ENCODE data around the gene MGP.

The MGP gene

DNA sequence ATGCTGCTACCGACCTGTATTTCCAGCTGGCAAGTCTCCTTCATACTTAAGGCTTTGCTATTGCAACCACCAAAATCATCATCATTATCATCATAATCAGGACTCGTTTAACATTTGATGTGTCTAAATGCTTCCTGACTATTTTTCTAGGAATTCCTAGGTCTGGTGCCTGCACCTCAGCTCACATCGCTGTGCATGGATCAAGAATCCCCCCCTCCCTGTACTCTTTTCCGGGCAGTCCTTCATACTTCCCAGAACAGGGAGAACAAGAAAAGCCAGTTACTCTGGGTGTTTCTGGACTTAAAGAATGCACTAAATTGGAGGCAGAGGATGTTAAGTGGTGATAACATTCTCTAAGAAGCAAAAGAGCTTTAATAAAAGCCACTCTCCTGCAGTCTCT, 43.3 kb upstream of the MGP start:
- TF ChIP-seq EZH2 (optimal IDR thresholded peaks at IDR 0.05; ENCODE audit: low read depth, low read length) (no peak), EZH2phosphoT487 (IDR thresholded peaks at IDR 0.05; ENCODE audit: low read length) (no peak), CTCF (IDR thresholded peaks at IDR 0.05; ENCODE audit: low read length) (no peak)
- Histone ChIP-seq H3K9me2 (replicated peaks; ENCODE audit: insufficient read depth, low read length) (no peaks in the 10 kb centered on the region), H4K20me1 (ENCODE audit: insufficient read depth, low read length) (no peaks in the 10 kb centered on the region), H3K27me3 (replicated peaks; ENCODE audit: insufficient read depth, low read length) (no peaks in the 10 kb centered on the region), H3K4me1 (ENCODE audit: low read length) (no peaks in the 10 kb centered on the region), H2AFZ (ENCODE audit: low read length) (no peak overlapping the region), H3K79me2 (ENCODE audit: low read length) (no peaks in the 10 kb centered on the region), H3K4me2 (ENCODE audit: low read depth, low read length) (no peak overlapping the region), H3K36me3 (replicated peaks; ENCODE audit: insufficient read depth, low read length) (no peaks in the 10 kb centered on the region), H3K9ac (ENCODE audit: low read length) (no peak overlapping the region), H3K4me3 (ENCODE audit: low read length) (no peak overlapping the region), H3F3A (ENCODE audit: insufficient read depth, low read length) (no peaks in the 10 kb centered on the region), H3K9me3 (replicated peaks; ENCODE audit: insufficient read depth, low read length) (no peaks in the 10 kb centered on the region), H3K27ac (ENCODE audit: low read length) (no peak overlapping the region)
- no peak for DNase-seq

DNA sequence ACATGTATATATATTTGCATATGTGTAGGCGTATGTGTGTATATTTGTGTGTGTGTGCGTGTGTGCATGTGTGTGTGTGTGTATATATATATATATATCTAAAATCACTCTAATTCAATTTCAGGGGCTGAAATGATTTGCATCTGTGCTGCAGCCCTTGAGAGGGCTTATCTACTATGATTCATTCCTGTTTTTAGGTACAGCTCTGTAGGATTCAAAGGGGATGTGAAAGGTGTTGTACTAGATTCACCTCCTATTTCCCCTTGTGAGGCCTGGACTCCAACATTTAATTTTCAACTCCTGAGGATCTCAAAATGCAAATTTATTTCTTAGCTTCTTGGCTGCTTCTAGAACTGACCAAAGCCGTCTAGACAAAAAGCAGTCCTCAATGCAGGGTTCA, 41.6 kb upstream of the MGP start:
- no peaks in the 10 kb centered on the region for H4K20me1 ChIP-seq (ENCODE audit: insufficient read depth, low read length)
- H3K27ac ChIP-seq (ENCODE audit: low read length), result no peak overlapping the region
- no peaks in the 10 kb centered on the region for H3K27me3 ChIP-seq (replicated peaks; ENCODE audit: insufficient read depth, low read length)
- H3K4me1 ChIP-seq (ENCODE audit: low read length), result no peaks in the 10 kb centered on the region
- H3K4me3 ChIP-seq (ENCODE audit: low read length), result no peak overlapping the region
- H3K9me3 ChIP-seq (replicated peaks; ENCODE audit: insufficient read depth, low read length), result no peaks in the 10 kb centered on the region
- TF ChIP-seq EZH2 (optimal IDR thresholded peaks at IDR 0.05; ENCODE audit: low read depth, low read length) (no peak), CTCF (IDR thresholded peaks at IDR 0.05; ENCODE audit: low read length) (no peak), EZH2phosphoT487 (IDR thresholded peaks at IDR 0.05; ENCODE audit: low read length) (no peak)
- no peak overlapping the region for H3K4me2 ChIP-seq (ENCODE audit: low read depth, low read length)
- H3F3A ChIP-seq (ENCODE audit: insufficient read depth, low read length), result no peaks in the 10 kb centered on the region
- H3K36me3 ChIP-seq (replicated peaks; ENCODE audit: insufficient read depth, low read length), result no peaks in the 10 kb centered on the region
- H2AFZ ChIP-seq (ENCODE audit: low read length), result no peak overlapping the region
- H3K9ac ChIP-seq (ENCODE audit: low read length), result no peak overlapping the region
- no peaks in the 10 kb centered on the region for H3K9me2 ChIP-seq (replicated peaks; ENCODE audit: insufficient read depth, low read length)
- no peaks in the 10 kb centered on the region for H3K79me2 ChIP-seq (ENCODE audit: low read length)
- no peak for DNase-seq

DNA sequence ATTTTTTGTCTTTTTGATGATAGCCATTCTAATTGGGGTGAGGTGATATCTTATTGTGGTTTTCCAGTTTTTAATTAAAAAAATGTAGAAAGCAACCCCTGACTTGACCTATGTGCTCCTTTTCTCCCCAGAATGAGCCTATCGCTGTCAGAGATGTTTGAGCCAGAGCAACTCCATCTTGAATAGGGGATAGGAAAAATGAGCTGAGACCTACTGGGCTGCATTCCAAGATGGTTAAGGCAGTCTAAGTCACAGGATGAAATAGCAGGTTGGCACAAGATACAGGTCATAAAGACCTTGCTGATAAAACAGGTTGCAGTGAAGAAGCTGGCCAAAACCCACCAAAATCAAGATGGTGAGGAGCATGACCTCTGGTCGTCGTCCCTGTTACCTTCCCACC, 38.9 kb upstream of the MGP start:
- no peaks in the 10 kb centered on the region for H3K36me3 ChIP-seq (replicated peaks; ENCODE audit: insufficient read depth, low read length)
- no peaks in the 10 kb centered on the region for H3K9me2 ChIP-seq (replicated peaks; ENCODE audit: insufficient read depth, low read length)
- no peaks in the 10 kb centered on the region for H3K79me2 ChIP-seq (ENCODE audit: low read length)
- H4K20me1 ChIP-seq (ENCODE audit: insufficient read depth, low read length), result no peaks in the 10 kb centered on the region
- no peaks in the 10 kb centered on the region for H3K9me3 ChIP-seq (replicated peaks; ENCODE audit: insufficient read depth, low read length)
- H3K4me1 ChIP-seq (ENCODE audit: low read length), result peaks cover 12% of the 10 kb centered on the region
- H2AFZ ChIP-seq (ENCODE audit: low read length), result no peak overlapping the region
- no peaks in the 10 kb centered on the region for H3K27me3 ChIP-seq (replicated peaks; ENCODE audit: insufficient read depth, low read length)
- TF ChIP-seq CTCF (IDR thresholded peaks at IDR 0.05; ENCODE audit: low read length) (no peak), EZH2phosphoT487 (IDR thresholded peaks at IDR 0.05; ENCODE audit: low read length) (no peak), EZH2 (optimal IDR thresholded peaks at IDR 0.05; ENCODE audit: low read depth, low read length) (no peak)
- no peaks in the 10 kb centered on the region for H3F3A ChIP-seq (ENCODE audit: insufficient read depth, low read length)
- no peak overlapping the region for H3K9ac ChIP-seq (ENCODE audit: low read length)
- H3K4me3 ChIP-seq (ENCODE audit: low read length), result no peak overlapping the region
- DNase-seq, result no peak
- H3K4me2 ChIP-seq (ENCODE audit: low read depth, low read length), result no peak overlapping the region
- H3K27ac ChIP-seq (ENCODE audit: low read length), result no peak overlapping the region
